Measurements from ENCODE around the gene PLEKHO2. TPM values are rescaled to one million over a fixed set of nuclear protein-coding genes. Genes with fewer than 3 reads are reported as not detected.

PLEKHO2 gene
- total and polyA plus RNA-seq, 2 of the 8 experiments (the other 6 are each of a cell fraction or from before 2014, with no cell fraction given) = 16.9 to 20.1 TPM

DNA sequence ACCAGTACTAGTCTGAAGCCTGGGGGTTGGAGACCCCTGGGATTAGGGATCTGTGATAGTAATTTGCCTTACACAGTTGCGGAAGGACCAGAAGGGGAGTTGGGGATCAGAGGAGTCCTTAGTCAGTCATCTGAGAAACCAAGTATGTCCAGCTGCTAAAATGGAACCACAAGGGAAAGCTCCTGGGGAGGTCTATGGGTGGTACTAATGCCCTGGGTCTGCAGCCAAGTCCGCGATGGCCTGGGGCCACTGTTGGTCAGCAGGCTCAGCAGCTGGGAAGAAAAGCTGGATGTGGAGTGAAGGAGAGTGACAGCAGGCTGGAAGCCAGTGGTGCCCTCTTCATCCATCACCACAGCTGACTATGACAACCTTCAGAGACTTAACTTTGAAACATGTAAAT, 67.8 kb downstream of the PLEKHO2 start:
- Histone ChIP-seq H3K18ac (ENCODE audit: extremely low read depth, low read length) (no peak overlapping the region), H4K5ac (ENCODE audit: insufficient read length, low read depth, low read length) (no peak overlapping the region)
- POLR2A ChIA-PET (ENCODE audit: partially characterized antibody) = interaction anchor here (0.6 to 1.3 kb wide), 2 partner anchors 77 to 86 kb away, joined by 3 read pairs; no protein-coding TSS in a partner anchor

More for the DNA sequence above, 67.8 kb downstream of the PLEKHO2 start:
- no peak overlapping the region for H3K23ac ChIP-seq (ENCODE audit: insufficient read length)
- 85% methylated on average over 3 of the region's 3 CpGs; no CpG with 5 or more reads in 1 of the 2 experiments for WGBS, 2 experiments (ENCODE audit: extremely low coverage in 1 of 2, insufficient coverage in 1 of 2, insufficient read length in 1 of 2, insufficient replicate concordance in 2 of 2, low coverage in 1 of 2, low lambda C conversion rate in 2 of 2, missing lambda C conversion rate in 1 of 2)
- CTCF ChIA-PET (ENCODE audit: partially characterized antibody) = interaction anchor here (0.7 to 1.1 kb wide), 6 partner anchors 9 to 99 kb away, joined by 3 read pairs; no protein-coding TSS in a partner anchor
- H3K56ac ChIP-seq (replicated peaks; ENCODE audit: insufficient read length, low read depth, low read length) = no peak overlapping the region
- 0 out of 2 replicates have a peak overlapping the region, but pooled peaks have one; percentile 29 for H2BK15ac ChIP-seq (ENCODE audit: low read length)
- H3K79me2 ChIP-seq (ENCODE audit: control insufficient read depth in 1 of 2, insufficient read depth in 2 of 2, low read length in 2 of 2) = no peaks in the 10 kb centered on the region
- no peak for DNase-seq (ENCODE audit: low read depth in 1 of 2, low spot score in 2 of 2)
- H3K4me1 ChIP-seq (replicated peaks in 1 of 4; ENCODE audit: control insufficient read depth in 3 of 4, insufficient read depth in 4 of 4, low read length in 3 of 4) = peaks cover 0 to 10% (median 2%) of the 10 kb centered on the region in 4 experiments; a peak in 5 of 7 replicates
- no peak for TF ChIP-seq KDM4A (IDR thresholded peaks at IDR 0.05; ENCODE audit: low read depth, low read length, severe bottlenecking)
- no peak for TF ChIP-seq TBP (IDR thresholded peaks at IDR 0.05; ENCODE audit: low read depth, low read length)
- TF ChIP-seq CREB1 (IDR thresholded peaks at IDR 0.05) = no peak
- no peak for TF ChIP-seq KDM1A (IDR thresholded peaks at IDR 0.05; ENCODE audit: borderline replicate concordance, low read length)
- TF ChIP-seq TCF12 (IDR thresholded peaks at IDR 0.05; ENCODE audit: low read depth, low read length) = no peak
- no peak for TF ChIP-seq SUZ12 (IDR thresholded peaks at IDR 0.05; ENCODE audit: low read length)
- no peak for TF ChIP-seq EZH2 (IDR thresholded peaks at IDR 0.05; ENCODE audit: low read depth, low read length, severe bottlenecking)
- no peak overlapping the region for H2BK20ac ChIP-seq (ENCODE audit: low read length)
- no peak overlapping the region for H3K4me2 ChIP-seq (ENCODE audit: insufficient read depth in 1 of 2, low read depth in 2 of 2, low read length in 2 of 2)
- H3K27ac ChIP-seq (ENCODE audit: low read depth, low read length) = no peak overlapping the region
- H3K9ac ChIP-seq (replicated peaks in 1 of 4; ENCODE audit: extremely low read depth in 1 of 4, low read depth in 3 of 4, low read length in 3 of 4) = no peak overlapping the region; a peak in 1 of 7 replicates
- no peaks in the 10 kb centered on the region for H3K79me1 ChIP-seq (ENCODE audit: low read depth, low read length)
- H2AFZ ChIP-seq (ENCODE audit: low read length) = no peak overlapping the region
- no peak overlapping the region for H3K4ac ChIP-seq (replicated peaks; ENCODE audit: insufficient read length, low read depth, low read length)
- H4K20me1 ChIP-seq (replicated peaks in 1 of 2; ENCODE audit: control insufficient read depth in 1 of 2, insufficient read depth in 2 of 2, low read length in 2 of 2) = no peaks in the 10 kb centered on the region
- H3K9me3 ChIP-seq (ENCODE audit: insufficient read depth in 2 of 2, low read depth in 1 of 2, low read length in 1 of 2) = peaks cover 14 to 15% of the 10 kb centered on the region in 2 experiments
- H3K14ac ChIP-seq (ENCODE audit: insufficient read length) = no peak overlapping the region
- H3K27me3 ChIP-seq (replicated peaks in 1 of 4; ENCODE audit: control insufficient read depth in 3 of 4, extremely low read depth in 1 of 4, insufficient read depth in 3 of 4, low read length in 3 of 4) = peaks cover 0 to 13% (median 12%) of the 10 kb centered on the region in 4 experiments; a peak in 6 of 7 replicates
- no peak overlapping the region for H3K4me3 ChIP-seq (ENCODE audit: extremely low read depth in 1 of 4, insufficient read depth in 2 of 4, low read depth in 3 of 4, low read length in 4 of 4)
- no peak overlapping the region for H2BK12ac ChIP-seq (ENCODE audit: low read depth, low read length)
- H3K36me3 ChIP-seq (ENCODE audit: control insufficient read depth in 2 of 4, insufficient read depth in 4 of 4, low read length in 3 of 4) = no peaks in the 10 kb centered on the region
- peak overlapping the region; percentile 13; the same call in 1 of the 2 replicates for H2AK5ac ChIP-seq (ENCODE audit: low read depth, low read length)
- no peak overlapping the region for H2BK120ac ChIP-seq (replicated peaks; ENCODE audit: low read depth, low read length)
- H2BK5ac ChIP-seq (ENCODE audit: low read depth, low read length) = no peak overlapping the region
- no peak for FAIRE-seq
- no peak overlapping the region for H4K91ac ChIP-seq (replicated peaks; ENCODE audit: insufficient read length, low read length)
- no peak overlapping the region for H4K8ac ChIP-seq (ENCODE audit: extremely low read depth, insufficient read depth, low read length)
- peaks cover 9% of the 10 kb centered on the region for H3K23me2 ChIP-seq (ENCODE audit: low read depth, low read length)

Data from H1 (cell line).